ENCODE results near the gene C10orf90. TPM values are rescaled to one million over a fixed set of nuclear protein-coding genes. Genes with fewer than 3 reads are reported as not detected.

Gene C10orf90
- total and polyA plus RNA-seq, 8 donors = 0.32 to 0.64 (median 0.47) TPM; not detected in 5

DNA sequence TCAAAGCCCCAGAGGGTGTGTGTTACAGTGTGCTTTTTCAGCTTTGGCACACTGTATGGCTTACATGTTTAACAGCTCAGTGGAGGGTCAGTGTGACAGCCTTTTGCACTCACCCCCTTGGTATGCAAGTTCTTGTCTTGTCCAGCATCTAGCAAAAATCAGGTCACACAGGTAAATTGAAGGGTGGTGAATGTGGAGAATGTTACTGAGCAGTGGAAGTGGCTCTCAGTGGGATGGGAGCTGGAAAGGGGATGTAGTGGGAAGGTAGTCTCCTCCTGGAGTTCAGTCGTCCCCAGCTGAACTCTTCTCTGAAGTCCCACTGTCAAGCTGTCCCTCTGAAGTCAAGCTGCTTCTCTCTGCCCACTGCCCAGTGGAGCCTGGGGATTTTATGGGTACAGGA lies 21.0 kb upstream of the C10orf90 start:
- intact Hi-C loops (cut with DNase I) = no loop called here
- H3K9me3 ChIP-seq = no peaks in the 10 kb centered on the region
- 48 to 71% methylated on average over 1 of the region's 1 CpG for WGBS, 2 donors
- no peak for ATAC-seq
- no peak for FAIRE-seq
- H3K4me3 ChIP-seq = no peak overlapping the region
- no peaks in the 10 kb centered on the region for H3K4me1 ChIP-seq
- no peak overlapping the region for H3K27ac ChIP-seq
- no peak for DNase-seq
- H3K36me3 ChIP-seq = no peaks in the 10 kb centered on the region
- no peak for TF ChIP-seq CTCF (IDR thresholded peaks at IDR 0.05)
- H3K27me3 ChIP-seq = no peaks in the 10 kb centered on the region

GRCh38 chr10:126690534-126690933 lies 20.0 kb upstream of the C10orf90 start:
- Histone ChIP-seq H3K36me3 (no peaks in the 10 kb centered on the region), H3K4me3 (no peak overlapping the region), H3K27ac (no peak overlapping the region), H3K27me3 (no peaks in the 10 kb centered on the region), H3K4me1 (no peaks in the 10 kb centered on the region), H3K9me3 (no peaks in the 10 kb centered on the region)
- TF ChIP-seq CTCF (IDR thresholded peaks at IDR 0.05) = no peak
- 46 to 54% methylated on average over 2 of the region's 2 CpGs for WGBS, 2 donors
- DNase-seq (no peak), FAIRE-seq (no peak), ATAC-seq (no peak)
- intact Hi-C loops (cut with DNase I) = no loop called here

DNA sequence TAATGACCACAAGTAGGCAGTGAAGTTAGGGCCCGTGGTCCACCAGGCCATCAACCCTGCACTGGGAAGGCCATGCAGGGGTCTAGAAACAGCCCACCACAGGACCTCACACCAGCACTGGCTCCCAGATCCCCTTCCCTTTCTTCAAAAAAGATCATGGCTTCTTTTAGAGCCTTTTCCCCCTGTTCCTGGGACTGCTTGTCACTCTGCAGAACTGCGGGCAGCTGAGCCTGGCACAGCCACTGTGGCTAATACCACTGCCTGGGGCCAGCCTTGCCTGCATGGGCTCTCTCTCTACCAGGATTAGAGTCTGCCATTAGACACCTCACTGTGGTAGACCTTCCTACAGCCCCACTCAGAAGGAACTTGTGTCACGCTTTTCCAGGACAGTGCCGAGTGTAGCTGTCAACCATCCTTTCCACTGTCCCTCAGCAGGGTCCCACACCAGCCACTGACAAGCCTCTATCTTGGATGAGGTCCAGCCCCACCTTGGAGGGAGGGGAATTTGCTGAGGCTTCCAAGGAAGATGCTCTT lies 19.0 kb upstream of the C10orf90 start:
- FAIRE-seq = no peak
- H3K27me3 ChIP-seq = no peaks in the 10 kb centered on the region
- H3K4me3 ChIP-seq = no peak overlapping the region
- WGBS, 2 donors = 78 to 84% methylated on average over 4 of the region's 4 CpGs
- intact Hi-C loops (cut with DNase I) = no loop called here
- no peak for ATAC-seq
- no peaks in the 10 kb centered on the region for H3K36me3 ChIP-seq
- DNase-seq = no peak
- H3K27ac ChIP-seq = no peak overlapping the region
- no peak for TF ChIP-seq CTCF (IDR thresholded peaks at IDR 0.05)
- no peaks in the 10 kb centered on the region for H3K4me1 ChIP-seq
- H3K9me3 ChIP-seq = no peaks in the 10 kb centered on the region

DNA sequence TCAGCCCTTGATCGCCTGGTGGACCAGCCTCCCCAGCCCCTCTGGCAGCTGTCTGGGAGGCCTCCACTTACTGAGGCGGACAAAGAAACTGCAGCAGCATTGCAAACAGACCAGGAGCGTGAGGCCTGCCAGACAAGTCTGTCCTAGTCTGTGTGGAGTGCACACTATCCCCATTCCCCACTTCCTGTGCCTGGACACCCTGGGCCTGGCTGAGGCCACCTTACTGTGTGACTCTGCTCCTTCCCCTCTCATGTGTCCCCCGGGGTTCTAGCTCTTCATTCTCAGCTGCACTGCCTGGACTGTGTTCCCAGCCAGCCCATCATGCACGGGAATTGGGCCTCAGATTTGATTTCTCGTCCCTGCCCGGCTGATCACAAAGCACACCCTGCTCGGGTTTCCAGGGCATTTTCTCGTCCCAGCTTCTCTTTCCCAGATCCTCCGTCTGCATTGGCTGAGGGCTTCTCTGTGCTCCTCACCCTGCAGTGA lies 16.7 kb upstream of the C10orf90 start:
- intact Hi-C loops (cut with DNase I) = no loop called here
- FAIRE-seq (no peak), DNase-seq (no peak), ATAC-seq (no peak)
- Histone ChIP-seq H3K27ac (no peak overlapping the region), H3K27me3 (no peaks in the 10 kb centered on the region), H3K9me3 (no peaks in the 10 kb centered on the region), H3K4me1 (no peaks in the 10 kb centered on the region), H3K36me3 (no peaks in the 10 kb centered on the region), H3K4me3 (no peak overlapping the region)
- TF ChIP-seq CTCF (IDR thresholded peaks at IDR 0.05) = no peak
- 63 to 71% methylated on average over 10 of the region's 10 CpGs for WGBS, 2 donors

GRCh38 chr10:126686719-126687118 lies 16.2 kb upstream of the C10orf90 start:
- H3K27ac ChIP-seq = no peak overlapping the region
- H3K36me3 ChIP-seq = no peaks in the 10 kb centered on the region
- WGBS, 2 donors = 83% methylated on average over 7 of the region's 7 CpGs
- H3K27me3 ChIP-seq = no peaks in the 10 kb centered on the region
- ATAC-seq (no peak), FAIRE-seq (no peak), DNase-seq (no peak)
- no peaks in the 10 kb centered on the region for H3K9me3 ChIP-seq
- no peaks in the 10 kb centered on the region for H3K4me1 ChIP-seq
- intact Hi-C loops (cut with DNase I) = no loop called here
- no peak overlapping the region for H3K4me3 ChIP-seq
- no peak for TF ChIP-seq CTCF (IDR thresholded peaks at IDR 0.05)
